ENCODE data around the gene IGFN1.
A peak's percentile ranks its signal among the peaks of the same experiment; 100 is the strongest.

The IGFN1 gene

GRCh38 chr1:201190624-201191051 is at the start of gene IGFN1:
TSS of gene IGFN1 (plus strand) at chr1:201190824. CDS start at chr1:201193294, 2,470 bp downstream.
- intact Hi-C loops (cut with DNase I), result no loop called here
- no peak for DNase-seq

- intact Hi-C loops (cut with DNase I), result no loop called here
- peak in 1 of 10 donors; percentile 9 for DNase-seq
These were observed 49.7 kb upstream of the IGFN1 start for GRCh38 chr1:201140941-201141260.

- intact Hi-C loops (cut with DNase I), result no loop called here
- DNase-seq, result peak in 1 of 10 donors; percentile 16
These were observed 49.2 kb upstream of the IGFN1 start for GRCh38 chr1:201141418-201141817.

- intact Hi-C loops (cut with DNase I), result no loop called here
- peak in 2 of 10 donors; percentile 17 to 43 for DNase-seq
These were observed 48.4 kb upstream of the IGFN1 start for GRCh38 chr1:201142011-201142848.

- intact Hi-C loops (cut with DNase I), result no loop called here
- DNase-seq, result peak in 1 of 10 donors; percentile 63
These were observed 47.5 kb upstream of the IGFN1 start for GRCh38 chr1:201142849-201143725.

- DNase-seq, result peak in 2 of 10 donors; percentile 59 to 88
- intact Hi-C loops (cut with DNase I), result no loop called here
These were observed 46.6 kb upstream of the IGFN1 start for GRCh38 chr1:201143726-201144635.

GRCh38 chr1:201144701-201145100 is 45.9 kb upstream of the IGFN1 start:
- intact Hi-C loops (cut with DNase I), result no loop called here

GRCh38 chr1:201145132-201145531 is 45.5 kb upstream of the IGFN1 start:
- intact Hi-C loops (cut with DNase I), result no loop called here
- peak in 1 of 10 donors; percentile 54 for DNase-seq

More at GRCh38 chr1:201144701-201145100, 45.9 kb upstream of the IGFN1 start:
- DNase-seq, result no peak

- DNase-seq, result peak in 1 of 10 donors; percentile 27
- intact Hi-C loops (cut with DNase I), result no loop called here
These were observed 44.8 kb upstream of the IGFN1 start for GRCh38 chr1:201145816-201146215.

- peak in 1 of 10 donors; percentile 73 for DNase-seq
- intact Hi-C loops (cut with DNase I), result no loop called here
These were observed 43.8 kb upstream of the IGFN1 start for GRCh38 chr1:201146626-201147390.

GRCh38 chr1:201147396-201148015 is 43.1 kb upstream of the IGFN1 start:
- no peak for DNase-seq
- intact Hi-C loops (cut with DNase I), result no loop called here

- intact Hi-C loops (cut with DNase I), result no loop called here
- DNase-seq, result no peak
These were observed 41.2 kb upstream of the IGFN1 start for GRCh38 chr1:201149400-201149799.

- DNase-seq, result peak in 3 of 10 donors; percentile 18 to 79 (median 50)
- intact Hi-C loops (cut with DNase I), result no loop called here
These were observed 36.9 kb upstream of the IGFN1 start for GRCh38 chr1:201153474-201154388.

- intact Hi-C loops (cut with DNase I), result no loop called here
- peak; percentile 93 to 100 (median 99) for DNase-seq
These were observed 36.0 kb upstream of the IGFN1 start, which contains the start of gene TMEM9 for GRCh38 chr1:201154389-201155165. TSS of gene TMEM9 (minus strand) at chr1:201154474. CDS start at chr1:201153923, 551 bp downstream.

- intact Hi-C loops (cut with DNase I), result no loop called here
- DNase-seq, result peak in 1 of 10 donors; percentile 21
These were observed 35.3 kb upstream of the IGFN1 start for GRCh38 chr1:201155354-201155753.

- no peak for DNase-seq
- intact Hi-C loops (cut with DNase I), result no loop called here
These were observed 34.3 kb upstream of the IGFN1 start for GRCh38 chr1:201156346-201156745.

- intact Hi-C loops (cut with DNase I), result no loop called here
- DNase-seq, result no peak
These were observed 33.8 kb upstream of the IGFN1 start for GRCh38 chr1:201156819-201157218.

All from posterior cingulate gyrus (tissue), 11 donors.